ENCODE results near the gene IL1RAPL1. TPM values are rescaled to one million over a fixed set of nuclear protein-coding genes. Genes with fewer than 3 reads are reported as not detected.

IL1RAPL1 gene
- total RNA-seq, 2 experiments from 2014 or later: not detected

- Histone ChIP-seq H3K9me3 (ENCODE audit: control insufficient read depth in 1 of 2, insufficient read depth in 1 of 2, low read length in 2 of 2) (no peaks in the 10 kb centered on the region), H3K36me3 (ENCODE audit: insufficient read depth, low read length) (no peaks in the 10 kb centered on the region), H3K27ac (ENCODE audit: low read depth in 1 of 2, low read length in 2 of 2) (no peak overlapping the region), H3K4me3 (ENCODE audit: low read length) (no peak overlapping the region), H3K4me1 (ENCODE audit: insufficient read depth, low read length) (no peaks in the 10 kb centered on the region), H3K27me3 (ENCODE audit: control insufficient read depth in 1 of 2, insufficient read depth in 2 of 2, low read length in 2 of 2) (no peaks in the 10 kb centered on the region)
- Mint-ChIP-seq H3K9me3 (no peaks in the 10 kb centered on the region), H3K27ac (no peak overlapping the region), H3K4me3 (no peak overlapping the region), H3K27me3 (no peaks in the 10 kb centered on the region), H3K36me3 (ENCODE audit: low read depth) (no peaks in the 10 kb centered on the region), H3K4me1 (ENCODE audit: low read depth) (no peaks in the 10 kb centered on the region)
- no peak for ATAC-seq (ENCODE audit: poor library complexity)
- intact Hi-C loops (cut with DNase I, micrococcal nuclease): no loop called here
- no peak for DNase-seq
- no peak for TF ChIP-seq CTCF (IDR thresholded peaks at IDR 0.05)
- CTCF ChIA-PET: no interaction called here
- POLR2A ChIA-PET: no interaction called here
Observed at GRCh38 chrX:29652484-29652883, 1065.2 kb downstream of the IL1RAPL1 start.

- no peaks in the 10 kb centered on the region for H3K4me1 Mint-ChIP-seq (ENCODE audit: low read depth)
- Histone ChIP-seq H3K4me3 (ENCODE audit: low read length) (no peak overlapping the region), H3K36me3 (ENCODE audit: insufficient read depth, low read length) (no peaks in the 10 kb centered on the region), H3K27ac (ENCODE audit: low read depth in 1 of 2, low read length in 2 of 2) (no peak overlapping the region), H3K27me3 (ENCODE audit: control insufficient read depth in 1 of 2, insufficient read depth in 2 of 2, low read length in 2 of 2) (no peaks in the 10 kb centered on the region), H3K9me3 (ENCODE audit: control insufficient read depth in 1 of 2, insufficient read depth in 1 of 2, low read length in 2 of 2) (no peaks in the 10 kb centered on the region), H3K4me1 (ENCODE audit: insufficient read depth, low read length) (no peaks in the 10 kb centered on the region)
- ATAC-seq (ENCODE audit: poor library complexity): no peak
- no peak overlapping the region for H3K27ac Mint-ChIP-seq
- H3K9me3 Mint-ChIP-seq: no peaks in the 10 kb centered on the region
- TF ChIP-seq CTCF (IDR thresholded peaks at IDR 0.05): no peak
- H3K36me3 Mint-ChIP-seq (ENCODE audit: low read depth): no peaks in the 10 kb centered on the region
- no peaks in the 10 kb centered on the region for H3K27me3 Mint-ChIP-seq
- CTCF ChIA-PET: no interaction called here
- no peak overlapping the region for H3K4me3 Mint-ChIP-seq
- intact Hi-C loops (cut with DNase I, micrococcal nuclease): no loop called here
- POLR2A ChIA-PET: no interaction called here
- DNase-seq: no peak
Observed at GRCh38 chrX:29653721-29654120, 1066.5 kb downstream of the IL1RAPL1 start.

- ChIA-PET POLR2A (no interaction called here), CTCF (no interaction called here)
- Mint-ChIP-seq H3K27me3 (no peaks in the 10 kb centered on the region), H3K9me3 (no peaks in the 10 kb centered on the region), H3K4me3 (no peak overlapping the region), H3K4me1 (ENCODE audit: low read depth) (no peaks in the 10 kb centered on the region), H3K27ac (no peak overlapping the region), H3K36me3 (ENCODE audit: low read depth) (no peaks in the 10 kb centered on the region)
- intact Hi-C loops (cut with DNase I, micrococcal nuclease): no loop called here
- DNase-seq (no peak), ATAC-seq (ENCODE audit: poor library complexity) (no peak)
- H3K4me1 ChIP-seq (ENCODE audit: insufficient read depth, low read length): no peaks in the 10 kb centered on the region
- no peak overlapping the region for H3K4me3 ChIP-seq (ENCODE audit: low read length)
- no peak overlapping the region for H3K27ac ChIP-seq (ENCODE audit: low read depth in 1 of 2, low read length in 2 of 2)
- H3K36me3 ChIP-seq (ENCODE audit: insufficient read depth, low read length): no peaks in the 10 kb centered on the region
- no peak for TF ChIP-seq CTCF (IDR thresholded peaks at IDR 0.05)
- no peaks in the 10 kb centered on the region for H3K9me3 ChIP-seq (ENCODE audit: control insufficient read depth in 1 of 2, insufficient read depth in 1 of 2, low read length in 2 of 2)
- H3K27me3 ChIP-seq (ENCODE audit: control insufficient read depth in 1 of 2, insufficient read depth in 2 of 2, low read length in 2 of 2): no peaks in the 10 kb centered on the region
Observed at GRCh38 chrX:29659911-29660310, 1072.7 kb downstream of the IL1RAPL1 start.

Data from CD4-positive, alpha-beta T cell (primary cell).